Bronchial epithelial cell (primary cell): ENCODE measurements around the gene PLEKHA5. TPM values are rescaled to one million over a fixed set of nuclear protein-coding genes. Genes with fewer than 3 reads are reported as not detected.

Source experiments
- DNase-seq: peaks from one replicate; pipeline ENCODE4 v3.0.0-alpha.2; 2010; ENCODE audit warnings: low read depth
- FAIRE-seq: peaks from 2 replicates; lab custom pipeline; 2011; peaks lifted over from hg19 to GRCh38; lab: Jason Lieb, UNC
- H3K27me3 ChIP-seq: 2 replicates; pipeline ENCODE4 v1.5.1; 2011; ENCODE audit warnings: low read length; ENCODE audit not compliant: control insufficient read depth, insufficient read depth
- H3K36me3 ChIP-seq: 2 replicates; pipeline ENCODE4 v1.5.1; 2011; ENCODE audit warnings: low read length; ENCODE audit not compliant: control insufficient read depth, insufficient read depth
- H3K4me3 ChIP-seq: 2 replicates; pipeline ENCODE4 v1.5.1; 2011; ENCODE audit warnings: mild to moderate bottlenecking, low read depth, low read length, control low read depth
- total RNA-seq: library from RNA; depleted of rRNA; stranded (reverse); fragments of >200 nt; gene quantifications from 2 replicates; pipeline ENCODE4 v1.2.1, GENCODE V29; 2014
- TF ChIP-seq, protein P1 (sequence below): IDR thresholded peaks from 2 replicates; pipeline ENCODE4 v1.5.1; 2011; ENCODE audit warnings: mild to moderate bottlenecking, moderate library complexity, low read length, control low read depth, inconsistent platforms; ENCODE audit not compliant: insufficient read depth, severe bottlenecking

PLEKHA5 gene
- total RNA-seq, 1 donor from 2014 or later: 24.0 TPM

DNA sequence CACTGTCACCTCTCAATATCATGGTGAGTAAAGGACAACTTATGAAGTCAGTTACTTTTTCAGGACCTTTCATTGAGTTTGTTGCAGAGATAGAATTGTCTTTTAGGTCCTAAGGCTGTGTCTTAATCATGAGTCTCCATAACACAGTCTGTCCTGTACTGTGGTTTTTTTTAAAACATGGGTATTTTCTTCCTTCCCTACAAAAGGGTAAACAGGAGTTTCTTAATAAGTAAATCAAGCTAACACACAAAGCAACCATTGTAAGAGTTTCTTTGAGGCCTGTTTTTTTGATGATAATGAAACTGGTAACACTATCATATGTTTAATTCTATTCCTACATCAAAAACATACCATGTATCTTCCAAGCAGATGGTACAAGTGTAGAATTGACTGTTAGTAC is 101.4 kb downstream of the PLEKHA5 start:
- Histone ChIP-seq H3K27me3 (no peaks in the 10 kb centered on the region), H3K4me3 (no peak overlapping the region), H3K36me3 (no peaks in the 10 kb centered on the region)
- TF ChIP-seq, protein P1, sequence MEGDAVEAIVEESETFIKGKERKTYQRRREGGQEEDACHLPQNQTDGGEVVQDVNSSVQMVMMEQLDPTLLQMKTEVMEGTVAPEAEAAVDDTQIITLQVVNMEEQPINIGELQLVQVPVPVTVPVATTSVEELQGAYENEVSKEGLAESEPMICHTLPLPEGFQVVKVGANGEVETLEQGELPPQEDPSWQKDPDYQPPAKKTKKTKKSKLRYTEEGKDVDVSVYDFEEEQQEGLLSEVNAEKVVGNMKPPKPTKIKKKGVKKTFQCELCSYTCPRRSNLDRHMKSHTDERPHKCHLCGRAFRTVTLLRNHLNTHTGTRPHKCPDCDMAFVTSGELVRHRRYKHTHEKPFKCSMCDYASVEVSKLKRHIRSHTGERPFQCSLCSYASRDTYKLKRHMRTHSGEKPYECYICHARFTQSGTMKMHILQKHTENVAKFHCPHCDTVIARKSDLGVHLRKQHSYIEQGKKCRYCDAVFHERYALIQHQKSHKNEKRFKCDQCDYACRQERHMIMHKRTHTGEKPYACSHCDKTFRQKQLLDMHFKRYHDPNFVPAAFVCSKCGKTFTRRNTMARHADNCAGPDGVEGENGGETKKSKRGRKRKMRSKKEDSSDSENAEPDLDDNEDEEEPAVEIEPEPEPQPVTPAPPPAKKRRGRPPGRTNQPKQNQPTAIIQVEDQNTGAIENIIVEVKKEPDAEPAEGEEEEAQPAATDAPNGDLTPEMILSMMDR: no peak
- FAIRE-seq: no peak
- no peak for DNase-seq

DNA sequence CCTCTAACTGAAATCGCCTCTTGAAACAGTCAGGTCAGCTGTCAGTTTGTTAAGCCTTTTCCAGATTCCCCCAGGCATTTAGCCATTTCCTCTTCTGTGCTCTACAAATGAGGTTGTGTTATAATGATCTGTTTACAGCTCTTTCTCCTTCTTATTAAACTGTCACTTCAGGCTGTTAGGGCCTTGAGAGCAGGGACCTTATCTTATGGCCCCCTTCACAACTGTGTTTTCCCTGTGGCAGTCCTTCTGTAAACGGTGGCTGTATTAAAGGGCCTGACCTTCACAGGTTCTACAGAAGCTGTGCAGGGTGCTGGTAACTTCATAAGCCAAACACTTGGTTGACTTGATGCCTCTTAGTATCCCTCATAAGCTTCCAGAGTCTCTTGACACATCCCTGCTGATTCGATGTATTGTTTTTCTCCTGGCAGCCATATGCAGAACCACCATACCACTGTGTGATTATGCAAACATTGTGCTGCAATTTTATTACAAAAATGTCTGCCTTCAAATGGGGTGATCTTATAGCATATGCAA is 104.7 kb downstream of the PLEKHA5 start:
- TF ChIP-seq, protein P1: no peak
- no peak overlapping the region for H3K4me3 ChIP-seq
- DNase-seq (no peak), FAIRE-seq (no peak)
- no peaks in the 10 kb centered on the region for H3K27me3 ChIP-seq
- H3K36me3 ChIP-seq: no peaks in the 10 kb centered on the region

DNA sequence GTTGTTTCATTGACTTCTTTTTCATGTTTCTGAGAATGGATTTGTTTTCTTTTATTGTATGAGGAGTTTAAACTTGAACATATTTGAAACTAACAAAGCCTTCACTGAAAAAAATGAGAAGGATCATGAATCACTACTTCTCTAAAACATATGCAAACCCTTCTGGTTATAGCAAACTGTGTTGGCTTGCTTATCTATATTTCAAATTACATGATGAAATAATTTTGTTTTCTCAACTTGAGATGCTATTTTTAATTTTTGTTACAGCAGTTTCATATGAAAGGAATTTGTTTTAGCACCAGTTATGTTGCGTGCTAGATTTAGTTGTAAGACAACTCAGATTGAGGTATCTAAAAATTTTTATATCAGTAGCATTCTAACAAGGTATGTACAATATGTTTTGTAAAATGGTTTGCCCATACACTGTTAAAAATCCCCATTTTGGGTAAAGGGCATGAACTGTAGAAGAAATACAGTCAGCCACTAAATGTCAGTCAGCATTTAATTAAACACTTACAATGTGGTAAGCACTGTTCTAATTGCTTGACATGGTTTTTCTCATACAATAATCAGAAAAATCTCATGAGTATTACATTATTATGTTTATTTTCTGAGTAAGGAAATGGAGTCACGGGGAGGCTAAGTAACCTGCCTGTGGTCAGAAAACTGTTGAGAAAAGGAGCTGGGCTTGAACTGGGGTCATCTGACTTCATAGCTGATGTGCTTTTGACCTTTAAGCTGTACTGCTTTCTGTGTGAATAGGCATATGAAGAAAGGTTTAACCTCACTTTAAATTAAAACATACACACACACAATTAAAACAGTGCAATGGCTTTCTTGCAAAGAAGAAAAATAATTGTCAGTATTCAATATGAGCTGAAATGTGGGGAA is 105.7 kb downstream of the PLEKHA5 start:
- FAIRE-seq (no peak), DNase-seq (no peak)
- H3K27me3 ChIP-seq: no peaks in the 10 kb centered on the region
- no peaks in the 10 kb centered on the region for H3K36me3 ChIP-seq
- H3K4me3 ChIP-seq: no peak overlapping the region
- TF ChIP-seq, protein P1: no peak

DNA sequence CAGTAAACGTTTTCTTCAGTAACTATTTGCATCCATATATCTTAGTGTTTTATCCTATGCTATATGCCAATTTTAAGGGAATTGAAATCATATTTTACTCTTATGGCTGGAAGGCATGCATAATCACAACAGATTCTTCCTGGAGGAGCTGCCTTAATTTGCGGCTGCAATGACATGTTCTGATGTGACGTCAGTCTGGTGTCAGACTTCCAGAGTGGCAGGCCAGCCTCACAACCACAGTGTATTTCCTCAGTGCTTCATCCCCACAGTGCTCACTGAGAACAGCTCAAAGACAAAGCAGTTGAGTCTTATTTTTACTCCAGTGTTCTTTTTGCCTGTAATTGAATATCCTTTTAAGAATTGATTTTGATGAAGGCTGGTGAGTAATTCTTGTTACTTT is 107.1 kb downstream of the PLEKHA5 start:
- DNase-seq (peak; percentile 64), FAIRE-seq (no peak)
- Histone ChIP-seq H3K27me3 (no peaks in the 10 kb centered on the region), H3K4me3 (no peak overlapping the region), H3K36me3 (no peaks in the 10 kb centered on the region)
- TF ChIP-seq, protein P1: no peak

DNA sequence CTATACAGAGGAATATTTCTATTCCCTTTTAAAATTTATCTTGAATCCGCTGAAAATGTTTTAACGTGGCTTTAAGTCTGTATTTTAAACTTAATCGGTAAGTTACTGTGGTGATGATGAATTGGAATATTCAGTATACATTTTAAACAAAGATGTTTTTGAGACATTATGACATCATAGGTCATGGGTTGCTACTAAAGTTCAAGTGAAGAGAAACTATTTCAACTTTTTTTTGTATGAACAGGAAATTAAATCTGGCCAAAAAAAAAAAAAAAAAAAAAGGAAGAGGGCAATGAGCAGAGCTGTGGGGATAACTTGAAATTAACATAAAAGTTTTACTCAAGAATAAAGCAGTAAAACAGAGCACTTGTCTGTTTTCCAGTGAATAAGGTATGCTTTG is 109.0 kb downstream of the PLEKHA5 start:
- Histone ChIP-seq H3K4me3 (no peak overlapping the region), H3K36me3 (no peaks in the 10 kb centered on the region), H3K27me3 (no peaks in the 10 kb centered on the region)
- DNase-seq (no peak), FAIRE-seq (no peak)
- TF ChIP-seq, protein P1: no peak
